GM23338 (cell line): ENCODE results near the gene SLC34A3. TPM values are rescaled to one million over a fixed set of nuclear protein-coding genes. Genes with fewer than 3 reads are reported as not detected.

Experiments
- ATAC-seq: fragments of 200-7000 bp; cut with Tn5 transposase; 3 replicates; pipeline ENCODE4 v1.9.1; 2020
- DNase-seq: peaks from one replicate; pipeline ENCODE4 v3.0.0-alpha.2; 2015; ENCODE audit warnings: low spot score
- H2AFZ ChIP-seq: fragments of 200-600 bp; sonication (generic); 2 replicates; pipeline ENCODE4 v1.8.0; 2016; ENCODE audit warnings: antibody characterized with exemption, mild to moderate bottlenecking, moderate library complexity
- H3F3A ChIP-seq: fragments of 200-600 bp; sonication (generic); replicated peaks from 2 replicates; pipeline ENCODE4 v1.8.0; 2017; ENCODE audit warnings: antibody characterized with exemption, mixed run types, low read depth
- H3K27ac ChIP-seq: fragments of 200-600 bp; sonication (generic); 2 replicates; pipeline ENCODE4 v1.6.1; 2016; ENCODE audit warnings: low read depth
- H3K27me3 ChIP-seq: fragments of 200-600 bp; sonication (generic); 2 replicates; pipeline ENCODE4 v1.8.0; 2016; ENCODE audit warnings: mild to moderate bottlenecking, mixed run types, moderate library complexity; ENCODE audit not compliant: insufficient read depth
- H3K36me3 ChIP-seq: fragments of 200-600 bp; sonication (generic); 2 replicates; pipeline ENCODE4 v1.8.0; 2016; ENCODE audit warnings: mild to moderate bottlenecking; ENCODE audit not compliant: insufficient read depth
- H3K4me1 ChIP-seq: fragments of 200-600 bp; sonication (generic); 2 replicates; pipeline ENCODE4 v1.8.0; 2016; ENCODE audit warnings: mild to moderate bottlenecking, moderate library complexity; ENCODE audit not compliant: insufficient read depth
- H3K4me2 ChIP-seq: fragments of 200-600 bp; sonication (generic); 2 replicates; pipeline ENCODE4 v1.7.1; 2017; ENCODE audit warnings: mixed run types
- H3K4me3 ChIP-seq: fragments of 200-600 bp; sonication (generic); 2 replicates; pipeline ENCODE4 v1.6.1; 2016; ENCODE audit warnings: mixed run types
- H3K79me2 ChIP-seq: fragments of 200-600 bp; sonication (generic); replicated peaks from 2 replicates; pipeline ENCODE4 v1.8.0; 2017; ENCODE audit warnings: mild to moderate bottlenecking; ENCODE audit not compliant: insufficient read depth
- H3K9me2 ChIP-seq: fragments of 200-600 bp; sonication (generic); 2 replicates; pipeline ENCODE4 v1.8.0; 2017; ENCODE audit not compliant: insufficient read depth
- H4K20me1 ChIP-seq: fragments of 200-600 bp; sonication (generic); replicated peaks from 2 replicates; pipeline ENCODE4 v1.8.0; 2017; ENCODE audit warnings: mild to moderate bottlenecking; ENCODE audit not compliant: insufficient read depth
- H3K27ac Mint-ChIP-seq: 2 replicates; pipeline ENCODE4 v1.8.0; 2020; ENCODE audit warnings: inconsistent platforms, mild to moderate bottlenecking, moderate library complexity, mixed read lengths
- H3K27me3 Mint-ChIP-seq: 3 replicates; pipeline ENCODE4 v1.8.0; 2022; ENCODE audit warnings: low read depth, mild to moderate bottlenecking, moderate library complexity, mixed read lengths, inconsistent platforms; ENCODE audit not compliant: insufficient read depth, poor library complexity
- H3K36me3 Mint-ChIP-seq: 3 replicates; pipeline ENCODE4 v1.8.0; 2021; ENCODE audit warnings: low read depth, mild to moderate bottlenecking, inconsistent platforms, moderate library complexity, mixed read lengths
- H3K4me1 Mint-ChIP-seq: 3 replicates; pipeline ENCODE4 v1.8.0; 2020; ENCODE audit warnings: mild to moderate bottlenecking, inconsistent platforms, mixed read lengths
- H3K4me3 Mint-ChIP-seq: 3 replicates; pipeline ENCODE4 v1.8.0; 2021; ENCODE audit warnings: moderate library complexity, mild to moderate bottlenecking, inconsistent platforms, mixed read lengths
- H3K9me3 Mint-ChIP-seq: 3 replicates; pipeline ENCODE4 v1.8.0; 2020; ENCODE audit warnings: moderate library complexity, mild to moderate bottlenecking, inconsistent platforms, mixed read lengths
- CREB1 ChIP-seq: fragments of 250-450 bp; sonication (Bioruptor Pico); IDR thresholded peaks from 2 replicates; pipeline ENCODE4 v1.5.0; 2020; ENCODE audit warnings: low read depth, mild to moderate bottlenecking, moderate library complexity
- EZH2 ChIP-seq: fragments of 200-600 bp; sonication (generic); IDR thresholded peaks from one replicate; pipeline ENCODE4 v1.8.0; 2017; ENCODE audit warnings: antibody characterized with exemption, mild to moderate bottlenecking, low read depth; ENCODE audit not compliant: unreplicated experiment
- EZH2phosphoT487 ChIP-seq: fragments of 200-600 bp; sonication (generic); IDR thresholded peaks from one replicate; pipeline ENCODE4 v1.8.1; 2018; ENCODE audit warnings: antibody characterized with exemption; ENCODE audit not compliant: unreplicated experiment
- NANOG ChIP-seq: IDR thresholded peaks from 2 replicates; pipeline ENCODE4 v1.6.1; 2016; ENCODE audit warnings: antibody characterized with exemption, borderline replicate concordance
- POLR2AphosphoS5 ChIP-seq: IDR thresholded peaks from 2 replicates; pipeline ENCODE4 v1.6.1; 2016; ENCODE audit warnings: antibody characterized with exemption, low read depth
- STAT1 ChIP-seq: IDR thresholded peaks from one replicate; pipeline ENCODE4 v1.6.1; 2016; ENCODE audit warnings: antibody characterized with exemption; ENCODE audit not compliant: unreplicated experiment
- ZNF114 ChIP-seq: fragments of 250-450 bp; sonication (Bioruptor Pico); IDR thresholded peaks from 2 replicates; pipeline ENCODE4 v1.5.0; 2020; ENCODE audit warnings: mild to moderate bottlenecking, moderate library complexity
- polyA plus RNA-seq: library from polyadenylated mRNA; unstranded; fragments of >200 nt; fragmentation: Nextera tagmentation; extraction: Ambion mirVana; gene quantifications from 2 replicates; pipeline ENCODE4 v1.2.1, GENCODE V29; 2016
- total RNA-seq: library from RNA; depleted of rRNA; stranded (reverse); fragments of >200 nt; shearing (Covaris generic); gene quantifications from 2 replicates; pipeline ENCODE4 v1.2.3, GENCODE V29; 2014
- TF ChIP-seq, protein P1 (sequence below): IDR thresholded peaks from one replicate; pipeline ENCODE4 v1.6.1; 2018; ENCODE audit warnings: antibody characterized with exemption; ENCODE audit not compliant: unreplicated experiment
- TF ChIP-seq, protein P2 (sequence below), 2 experiments: fragments of 200-600 bp in 1 of 2; sonication (generic) in 1 of 2; conservative IDR thresholded peaks; 2 replicates each; pipeline versions ENCODE4 v1.5.1 to v1.6.1; 2016 to 2017; ENCODE audit warnings: antibody characterized with exemption in 2 of 2, low read depth in 2 of 2, mild to moderate bottlenecking in 2 of 2, moderate library complexity in 1 of 2

Gene SLC34A3
- total and polyA plus RNA-seq, 2 experiments from 2014 or later: not detected

DNA sequence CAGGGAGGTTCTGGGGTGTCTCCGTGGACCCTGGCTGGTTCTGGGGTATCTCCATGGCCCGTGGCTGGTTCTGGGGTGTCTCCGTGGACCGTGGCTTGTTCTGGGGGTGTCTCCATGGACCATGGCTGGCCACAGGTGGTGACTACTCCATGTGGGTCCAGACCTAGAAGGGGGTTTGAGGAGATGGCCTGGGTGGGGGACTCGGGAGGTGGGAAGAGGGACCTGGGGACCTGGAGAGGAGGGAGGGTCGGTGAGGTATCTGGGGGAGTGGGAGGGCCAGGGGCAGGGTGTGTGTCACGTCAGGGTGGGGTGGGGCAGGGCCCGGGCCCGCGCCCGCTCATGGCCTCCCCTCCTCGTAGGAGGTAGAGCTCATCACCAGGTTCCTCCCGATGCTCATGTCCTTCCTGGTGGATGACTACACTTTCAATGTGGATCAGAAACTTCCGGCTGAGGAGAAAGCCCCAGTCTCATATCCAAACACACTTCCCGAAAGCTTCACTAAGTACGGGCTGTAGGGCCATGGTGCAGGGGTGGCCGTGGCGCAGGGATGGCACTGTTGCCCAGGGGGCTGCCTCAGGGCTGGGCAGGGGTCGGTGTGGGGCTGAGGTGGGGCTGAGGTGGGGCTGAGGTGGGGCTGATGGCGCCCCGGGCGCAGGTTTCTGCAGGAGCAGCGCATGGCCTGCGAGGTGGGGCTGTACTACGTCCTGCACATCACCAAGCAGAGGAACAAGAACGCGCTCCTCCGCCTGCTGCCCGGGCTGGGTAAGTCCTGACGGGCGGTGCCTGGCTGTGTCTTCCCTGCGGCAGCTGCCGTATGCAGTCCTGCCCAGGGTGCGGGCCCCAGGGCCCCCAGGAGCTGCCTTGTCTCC lies 36.1 kb downstream of the SLC34A3 start:
- Mint-ChIP-seq H3K27me3 (peaks cover 16% of the 10 kb centered on the region), H3K9me3 (no peaks in the 10 kb centered on the region), H3K27ac (no peak overlapping the region), H3K4me1 (peaks cover under 1% of the 10 kb centered on the region; the same call in 2 of the 3 replicates), H3K36me3 (peaks cover 40% of the 10 kb centered on the region), H3K4me3 (no peak overlapping the region)
- Histone ChIP-seq H3K36me3 (peaks cover 10% of the 10 kb centered on the region; the same call in 1 of the 2 replicates), H3F3A (no peaks in the 10 kb centered on the region), H3K4me2 (no peak overlapping the region), H3K27me3 (no peaks in the 10 kb centered on the region), H3K4me3 (no peak overlapping the region), H3K27ac (no peak overlapping the region), H2AFZ (no peak overlapping the region), H3K4me1 (no peaks in the 10 kb centered on the region), H4K20me1 (0 out of 2 replicates have a peak, but pooled peaks cover 9% of the 10 kb centered on the region), H3K9me2 (no peaks in the 10 kb centered on the region), H3K79me2 (no peaks in the 10 kb centered on the region)
- no peak for DNase-seq
- ATAC-seq: no peak
- TF ChIP-seq EZH2phosphoT487: no peak

DNA sequence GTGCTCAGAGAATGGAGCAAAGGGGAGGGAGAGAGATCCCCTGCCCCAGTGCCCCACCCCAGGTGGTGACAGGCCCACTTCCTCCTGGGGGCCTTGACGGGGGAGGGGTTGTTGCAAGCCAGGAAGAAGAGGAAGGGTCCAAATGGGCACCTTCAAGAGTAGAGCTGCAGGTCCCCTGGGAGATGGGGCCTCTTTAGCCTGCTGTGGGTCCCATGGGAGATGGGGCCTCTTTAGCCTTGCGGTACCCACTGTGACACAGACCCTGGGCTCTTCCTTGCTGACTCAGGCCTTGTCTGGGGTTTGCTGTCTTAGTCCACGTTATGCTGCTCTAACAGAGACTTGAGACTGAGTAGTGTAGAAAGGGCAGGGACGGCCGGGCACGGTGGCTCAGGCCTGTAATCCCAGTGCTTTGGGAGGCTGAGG lies 37.2 kb downstream of the SLC34A3 start:
- no peak for ATAC-seq
- no peak for TF ChIP-seq EZH2
- TF ChIP-seq ZNF114 (CRISPR knock-in tag): no peak
- TF ChIP-seq STAT1: no peak
- no peak for TF ChIP-seq NANOG
- TF ChIP-seq, protein P1, sequence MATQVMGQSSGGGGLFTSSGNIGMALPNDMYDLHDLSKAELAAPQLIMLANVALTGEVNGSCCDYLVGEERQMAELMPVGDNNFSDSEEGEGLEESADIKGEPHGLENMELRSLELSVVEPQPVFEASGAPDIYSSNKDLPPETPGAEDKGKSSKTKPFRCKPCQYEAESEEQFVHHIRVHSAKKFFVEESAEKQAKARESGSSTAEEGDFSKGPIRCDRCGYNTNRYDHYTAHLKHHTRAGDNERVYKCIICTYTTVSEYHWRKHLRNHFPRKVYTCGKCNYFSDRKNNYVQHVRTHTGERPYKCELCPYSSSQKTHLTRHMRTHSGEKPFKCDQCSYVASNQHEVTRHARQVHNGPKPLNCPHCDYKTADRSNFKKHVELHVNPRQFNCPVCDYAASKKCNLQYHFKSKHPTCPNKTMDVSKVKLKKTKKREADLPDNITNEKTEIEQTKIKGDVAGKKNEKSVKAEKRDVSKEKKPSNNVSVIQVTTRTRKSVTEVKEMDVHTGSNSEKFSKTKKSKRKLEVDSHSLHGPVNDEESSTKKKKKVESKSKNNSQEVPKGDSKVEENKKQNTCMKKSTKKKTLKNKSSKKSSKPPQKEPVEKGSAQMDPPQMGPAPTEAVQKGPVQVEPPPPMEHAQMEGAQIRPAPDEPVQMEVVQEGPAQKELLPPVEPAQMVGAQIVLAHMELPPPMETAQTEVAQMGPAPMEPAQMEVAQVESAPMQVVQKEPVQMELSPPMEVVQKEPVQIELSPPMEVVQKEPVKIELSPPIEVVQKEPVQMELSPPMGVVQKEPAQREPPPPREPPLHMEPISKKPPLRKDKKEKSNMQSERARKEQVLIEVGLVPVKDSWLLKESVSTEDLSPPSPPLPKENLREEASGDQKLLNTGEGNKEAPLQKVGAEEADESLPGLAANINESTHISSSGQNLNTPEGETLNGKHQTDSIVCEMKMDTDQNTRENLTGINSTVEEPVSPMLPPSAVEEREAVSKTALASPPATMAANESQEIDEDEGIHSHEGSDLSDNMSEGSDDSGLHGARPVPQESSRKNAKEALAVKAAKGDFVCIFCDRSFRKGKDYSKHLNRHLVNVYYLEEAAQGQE: no peak
- TF ChIP-seq CREB1 (CRISPR knock-in tag): no peak
- no peak for TF ChIP-seq POLR2AphosphoS5
- TF ChIP-seq, protein P2, sequence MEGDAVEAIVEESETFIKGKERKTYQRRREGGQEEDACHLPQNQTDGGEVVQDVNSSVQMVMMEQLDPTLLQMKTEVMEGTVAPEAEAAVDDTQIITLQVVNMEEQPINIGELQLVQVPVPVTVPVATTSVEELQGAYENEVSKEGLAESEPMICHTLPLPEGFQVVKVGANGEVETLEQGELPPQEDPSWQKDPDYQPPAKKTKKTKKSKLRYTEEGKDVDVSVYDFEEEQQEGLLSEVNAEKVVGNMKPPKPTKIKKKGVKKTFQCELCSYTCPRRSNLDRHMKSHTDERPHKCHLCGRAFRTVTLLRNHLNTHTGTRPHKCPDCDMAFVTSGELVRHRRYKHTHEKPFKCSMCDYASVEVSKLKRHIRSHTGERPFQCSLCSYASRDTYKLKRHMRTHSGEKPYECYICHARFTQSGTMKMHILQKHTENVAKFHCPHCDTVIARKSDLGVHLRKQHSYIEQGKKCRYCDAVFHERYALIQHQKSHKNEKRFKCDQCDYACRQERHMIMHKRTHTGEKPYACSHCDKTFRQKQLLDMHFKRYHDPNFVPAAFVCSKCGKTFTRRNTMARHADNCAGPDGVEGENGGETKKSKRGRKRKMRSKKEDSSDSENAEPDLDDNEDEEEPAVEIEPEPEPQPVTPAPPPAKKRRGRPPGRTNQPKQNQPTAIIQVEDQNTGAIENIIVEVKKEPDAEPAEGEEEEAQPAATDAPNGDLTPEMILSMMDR (conservative IDR thresholded peaks at IDR 0.05; ENCODE audit: low read depth in 2 of 2): no peak

More for the DNA sequence above, 37.2 kb downstream of the SLC34A3 start:
- Mint-ChIP-seq H3K27me3 (peaks cover 16% of the 10 kb centered on the region), H3K27ac (peak overlapping the region; percentile 62; the same call in 1 of the 2 replicates), H3K4me3 (no peak overlapping the region), H3K9me3 (no peaks in the 10 kb centered on the region), H3K4me1 (peaks cover under 1% of the 10 kb centered on the region), H3K36me3 (peaks cover 36% of the 10 kb centered on the region)
- Histone ChIP-seq H3K27me3 (no peaks in the 10 kb centered on the region), H3K4me3 (no peak overlapping the region), H4K20me1 (0 out of 2 replicates have a peak, but pooled peaks cover 9% of the 10 kb centered on the region), H3K9me2 (no peaks in the 10 kb centered on the region), H2AFZ (no peak overlapping the region), H3F3A (no peaks in the 10 kb centered on the region), H3K79me2 (no peaks in the 10 kb centered on the region), H3K4me1 (no peaks in the 10 kb centered on the region), H3K36me3 (peaks cover 10% of the 10 kb centered on the region; the same call in 1 of the 2 replicates), H3K4me2 (no peak overlapping the region), H3K27ac (no peak overlapping the region)
- no peak for DNase-seq
